IPS DF 19.7 (cell line): ENCODE results near the gene EYA3.

Experiments used
- DNase-seq: peaks from one replicate; pipeline ENCODE4 v3.0.0-alpha.2; 2013; ENCODE audit warnings: low read depth, low spot score

EYA3 gene

GRCh38 chr1:27940870-27941560 lies 147.4 kb downstream of the EYA3 start:
- no peak for DNase-seq

DNA sequence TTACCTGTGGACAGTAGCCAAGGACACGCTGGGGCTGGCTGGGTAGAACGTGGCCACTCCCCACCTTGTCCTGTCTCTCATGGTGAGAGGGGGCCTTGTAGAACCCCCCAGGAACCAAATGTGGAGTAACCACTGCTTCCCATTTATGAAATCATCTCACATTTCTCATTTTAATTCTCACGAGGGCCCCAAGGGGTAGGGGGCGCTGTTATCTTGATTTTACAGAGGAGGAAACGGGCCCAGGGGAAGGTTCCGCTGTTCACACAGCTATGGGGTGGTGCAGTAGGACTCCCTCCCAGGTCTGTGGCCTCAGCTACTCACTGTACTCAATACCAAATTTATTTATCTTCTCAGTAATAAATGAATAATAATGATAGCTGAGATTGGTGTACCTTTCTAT lies 148.1 kb downstream of the EYA3 start:
- DNase-seq: no peak

DNA sequence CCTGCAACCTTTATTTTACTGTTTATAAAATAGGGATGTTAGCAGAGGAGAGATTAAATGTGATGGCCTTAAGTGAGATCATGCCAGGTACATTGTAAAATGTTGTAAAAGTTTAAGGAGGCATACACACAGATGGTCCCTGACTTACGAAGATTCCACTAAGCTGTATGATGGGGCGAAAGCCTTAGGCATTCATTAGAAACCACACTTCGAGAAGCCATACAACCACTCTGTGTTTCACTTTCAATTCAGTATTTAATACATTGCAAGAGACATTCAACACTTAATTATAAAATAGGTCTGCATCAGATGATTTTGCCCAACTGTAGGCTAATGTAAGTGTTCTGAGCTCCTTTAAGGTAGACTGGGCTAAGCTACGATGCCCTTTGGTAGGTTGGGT lies 149.9 kb downstream of the EYA3 start:
- DNase-seq: no peak

- no peak for DNase-seq
These were observed 150.9 kb downstream of the EYA3 start for GRCh38 chr1:27937524-27937836.

DNA sequence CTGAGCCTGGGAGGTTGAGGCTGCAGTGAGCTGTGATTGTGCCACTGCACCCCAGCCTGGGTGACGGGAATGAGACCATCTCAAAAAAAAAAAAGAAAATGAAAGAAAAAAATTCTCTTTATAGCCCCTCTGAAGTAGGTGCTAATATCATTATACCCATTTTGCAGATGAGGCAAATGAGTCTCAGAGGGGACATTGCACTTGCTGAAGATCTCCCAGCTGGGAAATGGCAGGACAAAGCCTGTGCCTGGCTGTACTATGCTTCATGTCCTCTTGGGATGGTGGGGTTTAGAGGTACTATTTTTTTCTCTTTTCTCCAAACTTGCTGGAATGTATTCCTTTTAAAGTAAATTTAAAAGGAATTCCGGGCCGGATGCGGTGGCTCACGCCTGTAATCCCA lies 152.0 kb downstream of the EYA3 start:
- DNase-seq: no peak

DNA sequence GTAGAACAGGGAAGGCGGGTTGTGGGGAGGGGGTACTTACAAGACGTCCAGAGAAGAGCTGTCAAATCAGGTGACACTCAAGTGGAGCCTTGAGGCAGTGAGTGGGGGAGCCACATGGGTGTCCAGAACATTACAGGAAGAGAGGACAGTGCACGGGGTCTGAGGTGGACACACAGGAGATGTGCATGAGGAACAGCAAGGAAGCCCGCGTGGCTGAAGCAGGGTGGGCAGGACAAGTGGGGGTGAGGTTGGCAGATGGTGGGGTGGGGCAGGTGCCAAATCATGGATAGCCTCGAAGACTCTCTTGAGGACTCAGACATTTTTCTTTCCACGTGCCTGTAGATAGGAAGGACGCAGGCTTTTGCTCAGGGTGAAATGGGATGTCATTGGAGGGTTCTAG lies 152.7 kb downstream of the EYA3 start:
- DNase-seq: no peak

- DNase-seq: peak; percentile 86
These were observed 153.4 kb downstream of the EYA3 start, which contains the start of gene SMPDL3B for GRCh38 chr1:27934818-27935549. Gene SMPDL3B, plus strand, starts transcription at chr1:27935000. Its CDS starts 184 bp downstream, at chr1:27935184.

DNA sequence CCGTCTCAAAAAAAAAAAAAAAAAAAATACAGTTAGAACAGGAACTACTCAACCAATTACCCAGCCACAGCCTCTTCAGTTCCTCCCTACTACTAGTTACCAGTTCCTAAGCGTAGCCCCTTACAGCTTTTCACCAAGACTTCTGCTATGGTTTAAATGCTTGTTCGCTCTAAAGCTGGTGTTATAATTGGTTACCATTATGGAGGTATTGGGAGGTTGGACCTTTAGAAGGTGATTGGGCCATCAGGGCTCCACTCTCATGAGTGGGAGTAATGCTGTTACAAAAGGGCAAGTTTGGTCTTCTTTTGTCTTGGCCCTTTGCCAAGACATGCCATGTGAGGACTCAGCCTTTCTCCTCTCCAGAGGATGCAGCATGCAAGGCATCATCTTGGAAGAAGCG lies 156.7 kb downstream of the EYA3 start:
- DNase-seq: no peak

DNA sequence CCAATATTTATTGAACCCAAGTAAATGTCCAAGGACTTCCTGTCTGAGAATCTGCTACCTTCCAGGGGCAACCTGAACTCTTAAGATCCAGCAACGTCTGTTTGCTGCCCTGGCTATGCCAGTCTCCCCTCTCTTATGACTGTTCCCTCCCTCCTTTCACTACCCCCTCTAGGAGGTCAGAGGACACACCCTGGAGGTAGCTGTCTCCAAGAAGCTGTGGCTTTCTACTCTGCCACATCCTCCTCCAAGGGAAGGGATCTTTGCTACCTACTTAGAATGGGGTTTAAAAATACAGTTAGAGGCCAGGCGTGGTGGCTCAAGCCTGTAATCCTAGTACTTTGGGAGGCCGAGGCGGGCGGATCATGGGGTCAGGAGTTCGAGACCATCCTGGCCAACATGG lies 157.2 kb downstream of the EYA3 start:
- DNase-seq: no peak

- no peak for DNase-seq
These were observed 160.0 kb downstream of the EYA3 start for GRCh38 chr1:27928216-27928954.

DNA sequence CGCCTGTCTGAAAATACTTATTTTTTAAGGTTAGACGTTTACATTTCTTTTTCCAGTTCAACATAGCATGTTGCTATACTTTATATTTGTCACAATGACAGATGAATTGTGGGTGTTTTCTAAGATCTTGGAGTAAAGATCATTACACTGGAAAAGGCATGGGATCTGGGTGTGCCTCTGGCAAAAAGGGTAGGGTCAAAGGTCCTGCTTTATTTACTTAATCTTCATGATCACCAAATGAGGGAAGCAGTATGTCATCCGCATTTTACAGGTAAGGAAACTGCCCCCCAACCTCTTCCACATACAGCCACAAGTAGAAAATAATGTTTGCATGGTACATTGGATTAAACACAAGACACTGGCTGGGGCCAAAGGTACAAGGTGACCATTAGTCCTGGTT lies 166.1 kb downstream of the EYA3 start:
- no peak for DNase-seq
